ENCODE results near the gene PICALM. TPM values are rescaled to one million over a fixed set of nuclear protein-coding genes. Genes with fewer than 3 reads are reported as not detected.

PICALM gene
- total RNA-seq, 4 donors from 2014 or later = 148 to 244 (median 221) TPM

DNA sequence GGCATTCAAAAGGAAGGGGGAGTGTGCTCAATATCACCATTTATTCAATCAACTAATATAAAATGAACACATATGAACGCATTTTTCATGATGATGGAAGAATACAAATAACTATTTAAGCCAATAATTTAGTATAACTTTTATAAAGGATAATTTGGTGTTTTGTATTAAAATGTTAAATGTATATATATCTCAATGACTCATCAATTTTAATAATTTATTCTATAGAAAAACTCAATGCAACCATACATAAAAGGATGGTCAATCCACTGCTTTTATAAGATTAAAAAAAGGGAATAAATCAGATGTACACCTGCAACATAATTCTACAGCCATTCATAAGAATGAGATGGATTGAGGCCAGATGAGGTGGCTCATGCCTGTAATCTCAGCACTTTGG is 50.6 kb downstream of the PICALM start:
- no peak overlapping the region for H3K4me3 ChIP-seq
- peaks cover 0 to 8% (median 0%) of the 10 kb centered on the region in 4 donors for H3K4me1 ChIP-seq
- 91 to 98% methylated on average over 1 of the region's 1 CpG for WGBS, 2 donors (ENCODE audit: low coverage in 1 of 2)
- no peak for DNase-seq
- H3K9me3 ChIP-seq = no peaks in the 10 kb centered on the region
- in situ Hi-C loops (cut with MboI; ENCODE audit: low pct_ligation_motif_present in 1 of 4, low pct_unique_long_range_greater_than_20kb in 1 of 4, low sequenced_read_pairs in 3 of 4) = no loop called here
- peaks cover 0 to 33% (median 7%) of the 10 kb centered on the region in 4 donors for H3K36me3 ChIP-seq
- TF ChIP-seq POLR2A (IDR thresholded peaks at IDR 0.05) (no peak), EP300 (IDR thresholded peaks at IDR 0.05; ENCODE audit: low read depth) (no peak)
- TF ChIP-seq, protein P1, sequence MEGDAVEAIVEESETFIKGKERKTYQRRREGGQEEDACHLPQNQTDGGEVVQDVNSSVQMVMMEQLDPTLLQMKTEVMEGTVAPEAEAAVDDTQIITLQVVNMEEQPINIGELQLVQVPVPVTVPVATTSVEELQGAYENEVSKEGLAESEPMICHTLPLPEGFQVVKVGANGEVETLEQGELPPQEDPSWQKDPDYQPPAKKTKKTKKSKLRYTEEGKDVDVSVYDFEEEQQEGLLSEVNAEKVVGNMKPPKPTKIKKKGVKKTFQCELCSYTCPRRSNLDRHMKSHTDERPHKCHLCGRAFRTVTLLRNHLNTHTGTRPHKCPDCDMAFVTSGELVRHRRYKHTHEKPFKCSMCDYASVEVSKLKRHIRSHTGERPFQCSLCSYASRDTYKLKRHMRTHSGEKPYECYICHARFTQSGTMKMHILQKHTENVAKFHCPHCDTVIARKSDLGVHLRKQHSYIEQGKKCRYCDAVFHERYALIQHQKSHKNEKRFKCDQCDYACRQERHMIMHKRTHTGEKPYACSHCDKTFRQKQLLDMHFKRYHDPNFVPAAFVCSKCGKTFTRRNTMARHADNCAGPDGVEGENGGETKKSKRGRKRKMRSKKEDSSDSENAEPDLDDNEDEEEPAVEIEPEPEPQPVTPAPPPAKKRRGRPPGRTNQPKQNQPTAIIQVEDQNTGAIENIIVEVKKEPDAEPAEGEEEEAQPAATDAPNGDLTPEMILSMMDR (IDR thresholded peaks at IDR 0.05) = no peak
- intact Hi-C loops (cut with DNase I; ENCODE audit: low total_unique reads) = no loop called here
- H3K27ac ChIP-seq = no peak overlapping the region
- H3K27me3 ChIP-seq = no peaks in the 10 kb centered on the region

GRCh38 chr11:86016451-86016850 is 52.4 kb downstream of the PICALM start:
- 94% methylated on average over 2 of the region's 2 CpGs for whole genome bisulfite sequencing, 2 donors (ENCODE audit: low coverage in 1 of 2)
- in situ Hi-C loops (cut with MboI; ENCODE audit: low pct_ligation_motif_present in 1 of 4, low pct_unique_long_range_greater_than_20kb in 1 of 4, low sequenced_read_pairs in 3 of 4) = no loop called here
- H3K36me3 ChIP-seq = peaks cover 0 to 39% (median 7%) of the 10 kb centered on the region in 4 donors

GRCh38 chr11:86015699-86016098 is 53.2 kb downstream of the PICALM start:
- TF ChIP-seq POLR2AphosphoS5 (IDR thresholded peaks at IDR 0.05) (no peak), EP300 (IDR thresholded peaks at IDR 0.05; ENCODE audit: low read depth) (no peak), POLR2A (IDR thresholded peaks at IDR 0.05) (no peak)
- TF ChIP-seq, protein P1 (IDR thresholded peaks at IDR 0.05) = no peak
- H3K4me3 ChIP-seq = no peak overlapping the region
- H3K9me3 ChIP-seq = no peaks in the 10 kb centered on the region
- no peak overlapping the region for H3K27ac ChIP-seq
- DNase-seq = no peak
- no peaks in the 10 kb centered on the region for H3K27me3 ChIP-seq
- intact Hi-C loops (cut with DNase I; ENCODE audit: low total_unique reads) (no loop called here), in situ Hi-C loops (cut with MboI; ENCODE audit: low pct_ligation_motif_present in 1 of 4, low pct_unique_long_range_greater_than_20kb in 1 of 4, low sequenced_read_pairs in 3 of 4) (no loop called here)
- 58 to 87% methylated on average over 2 to 4 of the region's 4 CpGs for WGBS, 2 donors (ENCODE audit: low coverage in 1 of 2)
- H3K36me3 ChIP-seq = peaks cover 0 to 39% (median 11%) of the 10 kb centered on the region in 4 donors
- H3K4me1 ChIP-seq = peaks cover 0 to 6% (median 0%) of the 10 kb centered on the region in 4 donors

More at GRCh38 chr11:86016451-86016850, 52.4 kb downstream of the PICALM start:
- intact Hi-C loops (cut with DNase I; ENCODE audit: low total_unique reads) = no loop called here
- no peak for DNase-seq
- H3K27me3 ChIP-seq = no peaks in the 10 kb centered on the region
- no peaks in the 10 kb centered on the region for H3K9me3 ChIP-seq
- H3K4me1 ChIP-seq = peaks cover 0 to 8% (median 0%) of the 10 kb centered on the region in 4 donors
- no peak for TF ChIP-seq POLR2AphosphoS5 (IDR thresholded peaks at IDR 0.05)
- TF ChIP-seq, protein P1 (IDR thresholded peaks at IDR 0.05) = no peak
- TF ChIP-seq POLR2A (IDR thresholded peaks at IDR 0.05) = no peak
- no peak overlapping the region for H3K27ac ChIP-seq
- H3K4me3 ChIP-seq = no peak overlapping the region

GRCh38 chr11:86014221-86014620 is 54.7 kb downstream of the PICALM start:
- no peak for DNase-seq
- Histone ChIP-seq H3K9me3 (no peaks in the 10 kb centered on the region), H3K36me3 (peaks cover 0 to 39% (median 9%) of the 10 kb centered on the region in 4 donors), H3K27ac (no peak overlapping the region), H3K4me3 (no peak overlapping the region), H3K27me3 (no peaks in the 10 kb centered on the region), H3K4me1 (peaks cover 0 to 6% (median 0%) of the 10 kb centered on the region in 4 donors)
- TF ChIP-seq EP300 (IDR thresholded peaks at IDR 0.05; ENCODE audit: low read depth) = no peak
- TF ChIP-seq POLR2AphosphoS5 (IDR thresholded peaks at IDR 0.05) = no peak
- no peak for TF ChIP-seq POLR2A (IDR thresholded peaks at IDR 0.05)
- TF ChIP-seq, protein P1 (IDR thresholded peaks at IDR 0.05) = no peak
- intact Hi-C loops (cut with DNase I; ENCODE audit: low total_unique reads) (no loop called here), in situ Hi-C loops (cut with MboI; ENCODE audit: low pct_ligation_motif_present in 1 of 4, low pct_unique_long_range_greater_than_20kb in 1 of 4, low sequenced_read_pairs in 3 of 4) (no loop called here)
- 68 to 74% methylated on average over 2 of the region's 2 CpGs for WGBS, 2 donors (ENCODE audit: low coverage in 1 of 2)
